ENCODE data around the gene CD6.

CD6 gene

DNA sequence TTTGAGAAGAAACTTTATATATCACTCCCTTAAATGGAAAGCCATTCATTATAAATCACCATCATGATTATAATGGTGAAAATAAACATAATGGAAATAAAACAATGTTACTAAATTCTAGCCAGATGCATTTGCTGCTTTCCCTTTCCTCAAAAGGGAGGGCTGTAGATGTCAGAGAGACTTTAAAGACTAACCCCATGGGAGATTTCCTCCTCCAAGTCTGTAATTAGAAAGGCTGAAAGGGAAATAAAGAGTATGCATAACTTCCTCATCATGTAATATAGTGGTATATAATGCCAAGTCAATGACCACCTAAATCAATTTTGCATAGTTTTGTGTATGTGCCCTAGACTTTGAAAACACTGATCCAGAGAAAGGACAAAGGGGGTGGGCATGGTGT is 6.4 kb downstream of the CD6 start:
- TF ChIP-seq, protein P1, sequence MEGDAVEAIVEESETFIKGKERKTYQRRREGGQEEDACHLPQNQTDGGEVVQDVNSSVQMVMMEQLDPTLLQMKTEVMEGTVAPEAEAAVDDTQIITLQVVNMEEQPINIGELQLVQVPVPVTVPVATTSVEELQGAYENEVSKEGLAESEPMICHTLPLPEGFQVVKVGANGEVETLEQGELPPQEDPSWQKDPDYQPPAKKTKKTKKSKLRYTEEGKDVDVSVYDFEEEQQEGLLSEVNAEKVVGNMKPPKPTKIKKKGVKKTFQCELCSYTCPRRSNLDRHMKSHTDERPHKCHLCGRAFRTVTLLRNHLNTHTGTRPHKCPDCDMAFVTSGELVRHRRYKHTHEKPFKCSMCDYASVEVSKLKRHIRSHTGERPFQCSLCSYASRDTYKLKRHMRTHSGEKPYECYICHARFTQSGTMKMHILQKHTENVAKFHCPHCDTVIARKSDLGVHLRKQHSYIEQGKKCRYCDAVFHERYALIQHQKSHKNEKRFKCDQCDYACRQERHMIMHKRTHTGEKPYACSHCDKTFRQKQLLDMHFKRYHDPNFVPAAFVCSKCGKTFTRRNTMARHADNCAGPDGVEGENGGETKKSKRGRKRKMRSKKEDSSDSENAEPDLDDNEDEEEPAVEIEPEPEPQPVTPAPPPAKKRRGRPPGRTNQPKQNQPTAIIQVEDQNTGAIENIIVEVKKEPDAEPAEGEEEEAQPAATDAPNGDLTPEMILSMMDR (IDR thresholded peaks at IDR 0.05; ENCODE audit: borderline replicate concordance, control extremely low read depth, extremely low read depth, insufficient read depth, missing control alignments) = no peak
- no peak for DNase-seq (ENCODE audit: low spot score)
- in situ Hi-C loops (cut with MboI; ENCODE audit: low sequenced_read_pairs, unreplicated experiment) = no loop called here

DNA sequence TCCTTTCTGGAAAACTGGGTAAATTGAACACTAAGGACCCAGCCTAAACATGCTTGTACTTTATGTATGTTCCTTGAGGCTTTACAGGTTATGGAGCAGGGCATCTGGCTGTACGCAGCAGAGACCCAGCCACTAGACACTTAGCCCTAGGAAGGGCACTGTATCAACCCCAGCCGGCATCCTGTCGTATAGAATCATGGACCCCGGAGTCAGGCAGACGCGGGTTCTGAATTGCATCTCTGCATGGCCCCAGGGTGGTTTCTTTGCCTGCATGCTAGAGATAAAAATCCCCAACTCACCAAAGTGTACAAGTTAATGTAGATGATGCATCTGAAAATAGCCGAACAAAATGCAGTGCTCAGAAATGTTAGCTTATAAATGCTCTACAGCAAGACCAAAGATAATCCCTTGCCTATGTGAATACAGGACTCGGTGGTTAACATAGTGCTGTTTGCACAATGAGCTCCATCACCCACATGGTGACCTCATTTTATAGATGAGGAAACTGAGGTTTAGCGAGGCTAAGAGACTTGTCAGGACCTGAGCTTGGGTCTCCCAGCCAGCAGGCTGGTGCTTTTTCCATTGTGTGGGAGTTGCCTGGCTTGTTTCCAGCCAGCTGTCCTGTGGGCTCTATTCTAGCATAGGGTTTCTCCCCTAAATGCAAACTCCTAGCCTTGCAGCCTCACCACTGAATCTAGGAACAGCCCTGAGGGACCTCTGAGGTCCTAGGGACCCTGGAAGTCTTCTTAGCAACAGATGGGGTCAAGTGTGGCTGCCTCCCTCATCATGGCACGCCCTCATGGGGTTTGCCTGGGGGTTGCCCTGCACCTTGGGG is 7.3 kb downstream of the CD6 start:
- in situ Hi-C loops (cut with MboI; ENCODE audit: low sequenced_read_pairs, unreplicated experiment) = no loop called here
- DNase-seq (ENCODE audit: low spot score) = no peak
- TF ChIP-seq, protein P1 (IDR thresholded peaks at IDR 0.05; ENCODE audit: borderline replicate concordance, control extremely low read depth, extremely low read depth, insufficient read depth, missing control alignments) = no peak

DNA sequence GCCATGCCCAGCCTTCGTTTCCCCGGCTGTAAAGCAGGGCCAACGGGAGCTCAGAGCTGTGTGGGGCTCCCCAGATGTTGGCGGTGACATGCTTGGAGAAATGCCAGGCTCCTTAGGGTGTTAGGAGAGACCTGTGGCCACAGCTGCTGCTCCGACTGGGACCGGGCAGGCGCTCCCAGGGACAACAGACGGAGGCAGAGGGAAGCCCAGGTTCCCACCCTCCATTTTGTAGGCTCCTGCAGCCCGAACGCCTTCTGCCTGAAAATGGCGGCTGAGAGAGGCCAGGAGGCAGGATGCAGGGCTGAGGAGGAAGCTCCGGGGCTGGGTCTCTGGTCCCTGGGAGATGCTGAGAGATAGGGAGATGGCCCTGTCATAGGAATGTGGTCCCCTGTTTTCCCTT is 10.0 kb downstream of the CD6 start:
- no peak for DNase-seq (ENCODE audit: low spot score)
- in situ Hi-C loops (cut with MboI; ENCODE audit: low sequenced_read_pairs, unreplicated experiment) = no loop called here
- TF ChIP-seq, protein P1 (IDR thresholded peaks at IDR 0.05; ENCODE audit: borderline replicate concordance, control extremely low read depth, extremely low read depth, insufficient read depth, missing control alignments) = no peak

DNA sequence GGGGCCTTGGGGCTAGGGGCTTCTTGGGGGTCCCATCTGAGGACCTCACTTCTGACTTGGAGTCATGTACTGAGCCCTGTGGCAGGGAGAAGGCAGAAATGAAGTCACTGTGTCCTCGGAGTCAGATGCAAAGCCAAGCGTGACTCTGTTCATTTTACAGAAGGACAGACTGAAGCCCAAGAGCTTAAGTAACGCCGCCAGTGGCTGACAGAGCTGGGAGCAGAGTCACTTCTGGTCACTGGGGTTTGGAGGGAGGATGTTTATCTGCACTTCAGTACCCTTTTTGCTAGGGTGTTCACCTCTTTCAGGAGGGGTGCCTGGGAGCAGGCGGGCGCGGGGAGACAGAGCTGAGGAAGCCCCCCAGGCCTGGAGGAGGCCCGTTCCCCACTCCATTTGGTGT is 10.7 kb downstream of the CD6 start:
- TF ChIP-seq, protein P1 (IDR thresholded peaks at IDR 0.05; ENCODE audit: borderline replicate concordance, control extremely low read depth, extremely low read depth, insufficient read depth, missing control alignments) = no peak
- in situ Hi-C loops (cut with MboI; ENCODE audit: low sequenced_read_pairs, unreplicated experiment) = no loop called here
- DNase-seq (ENCODE audit: low spot score) = no peak

DNA sequence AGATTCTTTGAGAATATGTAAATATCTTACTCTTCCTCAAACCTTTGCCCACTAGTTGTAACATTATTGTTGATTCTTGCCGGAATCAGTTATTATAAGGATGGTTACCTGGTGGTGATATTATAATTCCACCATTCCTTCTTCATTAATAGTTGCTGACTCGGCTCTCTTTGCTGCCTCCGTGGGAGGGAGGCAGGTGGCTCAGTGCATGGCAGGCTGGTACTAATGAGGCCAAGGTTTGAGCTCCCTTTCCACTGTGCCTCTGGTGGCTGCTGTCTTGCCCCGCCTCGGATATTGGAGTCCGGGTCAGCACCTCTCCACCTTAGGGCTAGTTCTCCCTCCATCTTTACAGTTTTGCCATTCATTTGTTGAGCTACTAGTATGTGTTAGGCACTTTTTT is 12.7 kb downstream of the CD6 start:
- in situ Hi-C loops (cut with MboI; ENCODE audit: low sequenced_read_pairs, unreplicated experiment) = no loop called here
- TF ChIP-seq, protein P1 (IDR thresholded peaks at IDR 0.05; ENCODE audit: borderline replicate concordance, control extremely low read depth, extremely low read depth, insufficient read depth, missing control alignments) = no peak
- no peak for DNase-seq (ENCODE audit: low spot score)

DNA sequence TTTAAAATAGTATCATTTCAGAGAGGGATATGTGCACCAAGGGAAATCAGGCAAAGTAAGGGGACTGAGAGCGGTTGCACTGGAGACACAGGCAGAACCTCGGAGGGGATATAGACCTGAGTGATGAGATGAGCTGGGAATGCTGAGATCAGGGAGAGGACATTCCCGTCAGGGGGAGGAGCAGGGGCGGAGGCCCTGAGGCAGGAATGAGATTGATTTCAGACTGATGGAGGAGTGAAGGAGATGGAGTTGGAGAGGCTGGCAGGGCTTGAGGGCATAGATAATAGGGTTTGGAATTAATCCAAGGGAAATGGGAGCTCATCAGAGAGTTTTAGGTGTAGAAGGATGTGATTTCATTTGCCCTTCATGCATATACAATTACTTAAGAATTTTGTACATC is 13.2 kb downstream of the CD6 start:
- in situ Hi-C loops (cut with MboI; ENCODE audit: low sequenced_read_pairs, unreplicated experiment) = no loop called here
- no peak for DNase-seq (ENCODE audit: low spot score)
- TF ChIP-seq, protein P1 (IDR thresholded peaks at IDR 0.05; ENCODE audit: borderline replicate concordance, control extremely low read depth, extremely low read depth, insufficient read depth, missing control alignments) = no peak
